ENCODE results near the gene DLGAP1.
A peak's percentile ranks its signal among the peaks of the same experiment; 100 is the strongest.
"Not testable (repeated sequence)": the region's sequence is repeated elsewhere in the genome, so short reads cannot be mapped to it uniquely, and the experiment has no call there.

Gene DLGAP1

GRCh38 chr18:3608488-3608887, 846.6 kb downstream of the DLGAP1 start:
- H3K36me3 ChIP-seq (ENCODE audit: control insufficient read depth, insufficient read depth, low read length), result no peaks in the 10 kb centered on the region
- peaks cover 26% of the 10 kb centered on the region for H3K4me1 ChIP-seq (ENCODE audit: control insufficient read depth, insufficient read depth, low read length)

GRCh38 chr18:3608099-3608453, 847.0 kb downstream of the DLGAP1 start:
- peaks cover 27% of the 10 kb centered on the region for H3K4me1 ChIP-seq (ENCODE audit: control insufficient read depth, insufficient read depth, low read length)
- H3K36me3 ChIP-seq (ENCODE audit: control insufficient read depth, insufficient read depth, low read length); H3K9me3 ChIP-seq (ENCODE audit: control insufficient read depth, low read length); H3K9ac ChIP-seq (ENCODE audit: low read length); H3K27me3 ChIP-seq (ENCODE audit: control insufficient read depth, insufficient read depth, low read length); H3K4me3 ChIP-seq (ENCODE audit: low read length): not testable (repeated sequence)

More at GRCh38 chr18:3608488-3608887, 846.6 kb downstream of the DLGAP1 start:
- Histone ChIP-seq H3K9ac (ENCODE audit: low read length) (no peak overlapping the region), H3K4me3 (ENCODE audit: low read length) (no peak overlapping the region), H3K27me3 (ENCODE audit: control insufficient read depth, insufficient read depth, low read length) (no peaks in the 10 kb centered on the region), H3K9me3 (ENCODE audit: control insufficient read depth, low read length) (no peaks in the 10 kb centered on the region)

- H3K4me1 ChIP-seq (ENCODE audit: control insufficient read depth, insufficient read depth, low read length), result peaks cover 31% of the 10 kb centered on the region
- no peaks in the 10 kb centered on the region for H3K9me3 ChIP-seq (ENCODE audit: control insufficient read depth, low read length)
- no peak overlapping the region for H3K4me3 ChIP-seq (ENCODE audit: low read length)
- no peaks in the 10 kb centered on the region for H3K36me3 ChIP-seq (ENCODE audit: control insufficient read depth, insufficient read depth, low read length)
- H3K27me3 ChIP-seq (ENCODE audit: control insufficient read depth, insufficient read depth, low read length), result no peaks in the 10 kb centered on the region
- no peak overlapping the region for H3K9ac ChIP-seq (ENCODE audit: low read length)
These were observed 847.6 kb downstream of the DLGAP1 start for GRCh38 chr18:3607309-3608098.

- H3K36me3 ChIP-seq (ENCODE audit: control insufficient read depth, insufficient read depth, low read length); H3K27me3 ChIP-seq (ENCODE audit: control insufficient read depth, insufficient read depth, low read length); H3K9me3 ChIP-seq (ENCODE audit: control insufficient read depth, low read length); H3K4me3 ChIP-seq (ENCODE audit: low read length); H3K9ac ChIP-seq (ENCODE audit: low read length): not testable (repeated sequence)
- peaks cover 31% of the 10 kb centered on the region for H3K4me1 ChIP-seq (ENCODE audit: control insufficient read depth, insufficient read depth, low read length)
These were observed 848.2 kb downstream of the DLGAP1 start for GRCh38 chr18:3606863-3607262.

GRCh38 chr18:3605954-3606443, 849.1 kb downstream of the DLGAP1 start:
- no peaks in the 10 kb centered on the region for H3K9me3 ChIP-seq (ENCODE audit: control insufficient read depth, low read length)
- H3K4me3 ChIP-seq (ENCODE audit: low read length), result no peak overlapping the region
- H3K27me3 ChIP-seq (ENCODE audit: control insufficient read depth, insufficient read depth, low read length), result no peaks in the 10 kb centered on the region
- H3K9ac ChIP-seq (ENCODE audit: low read length), result peak overlapping the region; percentile 60
- H3K4me1 ChIP-seq (ENCODE audit: control insufficient read depth, insufficient read depth, low read length), result peaks cover 31% of the 10 kb centered on the region
- no peaks in the 10 kb centered on the region for H3K36me3 ChIP-seq (ENCODE audit: control insufficient read depth, insufficient read depth, low read length)

GRCh38 chr18:3605486-3605952, 849.6 kb downstream of the DLGAP1 start:
- Histone ChIP-seq H3K27me3 (ENCODE audit: control insufficient read depth, insufficient read depth, low read length) (no peaks in the 10 kb centered on the region), H3K4me3 (ENCODE audit: low read length) (no peak overlapping the region), H3K9me3 (ENCODE audit: control insufficient read depth, low read length) (no peaks in the 10 kb centered on the region), H3K4me1 (ENCODE audit: control insufficient read depth, insufficient read depth, low read length) (peaks cover 31% of the 10 kb centered on the region), H3K9ac (ENCODE audit: low read length) (peak overlapping the region; percentile 60), H3K36me3 (ENCODE audit: control insufficient read depth, insufficient read depth, low read length) (no peaks in the 10 kb centered on the region)

- Histone ChIP-seq H3K36me3 (ENCODE audit: control insufficient read depth, insufficient read depth, low read length) (no peaks in the 10 kb centered on the region), H3K4me3 (ENCODE audit: low read length) (no peak overlapping the region), H3K9me3 (ENCODE audit: control insufficient read depth, low read length) (no peaks in the 10 kb centered on the region), H3K4me1 (ENCODE audit: control insufficient read depth, insufficient read depth, low read length) (peaks cover 31% of the 10 kb centered on the region), H3K9ac (ENCODE audit: low read length) (peak overlapping the region; percentile 60), H3K27me3 (ENCODE audit: control insufficient read depth, insufficient read depth, low read length) (no peaks in the 10 kb centered on the region)
These were observed 850.4 kb downstream of the DLGAP1 start for GRCh38 chr18:3604498-3605408.

GRCh38 chr18:3604235-3604497, 850.9 kb downstream of the DLGAP1 start:
- Histone ChIP-seq H3K9me3 (ENCODE audit: control insufficient read depth, low read length) (no peaks in the 10 kb centered on the region), H3K4me1 (ENCODE audit: control insufficient read depth, insufficient read depth, low read length) (peaks cover 31% of the 10 kb centered on the region)

GRCh38 chr18:3603421-3604234, 851.5 kb downstream of the DLGAP1 start:
- H3K9me3 ChIP-seq (ENCODE audit: control insufficient read depth, low read length), result no peaks in the 10 kb centered on the region
- H3K36me3 ChIP-seq (ENCODE audit: control insufficient read depth, insufficient read depth, low read length), result no peaks in the 10 kb centered on the region
- peaks cover 31% of the 10 kb centered on the region for H3K4me1 ChIP-seq (ENCODE audit: control insufficient read depth, insufficient read depth, low read length)
- H3K27me3 ChIP-seq (ENCODE audit: control insufficient read depth, insufficient read depth, low read length), result no peaks in the 10 kb centered on the region
- H3K4me3 ChIP-seq (ENCODE audit: low read length), result peak overlapping the region; percentile 12
- peak overlapping the region; percentile 60 for H3K9ac ChIP-seq (ENCODE audit: low read length)

More at GRCh38 chr18:3604235-3604497, 850.9 kb downstream of the DLGAP1 start:
- Histone ChIP-seq H3K9ac (ENCODE audit: low read length) (peak overlapping the region; percentile 60), H3K36me3 (ENCODE audit: control insufficient read depth, insufficient read depth, low read length) (no peaks in the 10 kb centered on the region), H3K27me3 (ENCODE audit: control insufficient read depth, insufficient read depth, low read length) (no peaks in the 10 kb centered on the region), H3K4me3 (ENCODE audit: low read length) (no peak overlapping the region)

- H3K4me1 ChIP-seq (ENCODE audit: control insufficient read depth, insufficient read depth, low read length), result peaks cover 44% of the 10 kb centered on the region
- H3K27me3 ChIP-seq (ENCODE audit: control insufficient read depth, insufficient read depth, low read length); H3K4me3 ChIP-seq (ENCODE audit: low read length); H3K36me3 ChIP-seq (ENCODE audit: control insufficient read depth, insufficient read depth, low read length); H3K9ac ChIP-seq (ENCODE audit: low read length); H3K9me3 ChIP-seq (ENCODE audit: control insufficient read depth, low read length): not testable (repeated sequence)
These were observed 853.9 kb downstream of the DLGAP1 start for GRCh38 chr18:3601106-3601755.

- H3K4me3 ChIP-seq (ENCODE audit: low read length), result no peak overlapping the region
- no peak overlapping the region for H3K9ac ChIP-seq (ENCODE audit: low read length)
- no peaks in the 10 kb centered on the region for H3K9me3 ChIP-seq (ENCODE audit: control insufficient read depth, low read length)
- no peaks in the 10 kb centered on the region for H3K36me3 ChIP-seq (ENCODE audit: control insufficient read depth, insufficient read depth, low read length)
- peaks cover 44% of the 10 kb centered on the region for H3K4me1 ChIP-seq (ENCODE audit: control insufficient read depth, insufficient read depth, low read length)
- H3K27me3 ChIP-seq (ENCODE audit: control insufficient read depth, insufficient read depth, low read length), result no peaks in the 10 kb centered on the region
These were observed 855.2 kb downstream of the DLGAP1 start for GRCh38 chr18:3599861-3600260.
